Activated T-cell treated with anti-CD3 and anti-CD28 coated beads for 4 hours (primary cell): ENCODE measurements around the gene NXF1.
"Not testable (repeated sequence)": the region's sequence is repeated elsewhere in the genome, so short reads cannot be mapped to it uniquely, and the experiment has no call there.

Experiments
- DNase-seq: peaks from one replicate; pipeline ENCODE4 v3.0.0-alpha.2; 2020

Gene NXF1

GRCh38 chr11:62831520-62832335, 26.5 kb upstream of the NXF1 start, which contains the start of gene STX5:
STX5 (minus strand) TSS chr11:62832051; CDS start chr11:62831243, 808 bp downstream.
- peak; percentile 100 for DNase-seq

- DNase-seq: no peak
These were observed 25.8 kb upstream of the NXF1 start for GRCh38 chr11:62830904-62831519.

GRCh38 chr11:62828130-62828529, 22.9 kb upstream of the NXF1 start:
- DNase-seq: not testable (repeated sequence)

- no peak for DNase-seq
These were observed 18.4 kb upstream of the NXF1 start for GRCh38 chr11:62823677-62824076.

- no peak for DNase-seq
These were observed 11.9 kb upstream of the NXF1 start for GRCh38 chr11:62817129-62817528.

GRCh38 chr11:62816557-62816956, 11.3 kb upstream of the NXF1 start:
- no peak for DNase-seq

- no peak for DNase-seq
These were observed 6.4 kb upstream of the NXF1 start for GRCh38 chr11:62811659-62812058.

GRCh38 chr11:62810748-62811147, 5.5 kb upstream of the NXF1 start:
- no peak for DNase-seq

- DNase-seq: no peak
These were observed 1.4 kb upstream of the NXF1 start for GRCh38 chr11:62806611-62807121.

- no peak for DNase-seq
These were observed 761 bp upstream of the NXF1 start for GRCh38 chr11:62805961-62806441.

GRCh38 chr11:62804310-62805075, 747 bp downstream of the NXF1 start:
- DNase-seq: no peak

GRCh38 chr11:62801071-62801470, 4.2 kb downstream of the NXF1 start:
- DNase-seq: no peak

GRCh38 chr11:62799486-62799885, 5.8 kb downstream of the NXF1 start:
- DNase-seq: no peak

GRCh38 chr11:62796281-62796680, 9.0 kb downstream of the NXF1 start:
- no peak for DNase-seq

GRCh38 chr11:62794201-62794775, 11.0 kb downstream of the NXF1 start:
- no peak for DNase-seq

GRCh38 chr11:62792202-62792575, 13.1 kb downstream of the NXF1 start:
- no peak for DNase-seq

GRCh38 chr11:62791501-62792201, 13.6 kb downstream of the NXF1 start, which contains the start of gene TMEM223:
TMEM223 (minus strand) TSS chr11:62792006; CDS start chr11:62791994, 12 bp downstream.
- DNase-seq: peak; percentile 85

- no peak for DNase-seq
These were observed 15.7 kb downstream of the NXF1 start for GRCh38 chr11:62789576-62789975.

- no peak for DNase-seq
These were observed 16.2 kb downstream of the NXF1 start for GRCh38 chr11:62788991-62789390.

- DNase-seq: peak; percentile 99
These were observed 18.1 kb downstream of the NXF1 start, which contains the start of gene TMEM179B for GRCh38 chr11:62787005-62787759. TMEM179B (plus strand) TSS chr11:62787402; CDS start chr11:62787432, 30 bp downstream.
